K562 (cell line): ENCODE results near the gene POLR3H. TPM values are rescaled to one million over a fixed set of nuclear protein-coding genes. Genes with fewer than 3 reads are reported as not detected.
A peak's percentile ranks its signal among the peaks of the same experiment; 100 is the strongest.

ENCODE experiments used
- ATAC-seq: fragments of 200-7000 bp; cut with Tn5 transposase; 3 replicates; pipeline ENCODE4 v1.9.1; 2020; ENCODE audit warnings: moderate library complexity
- BruUV-seq: library from RNA; stranded (reverse); fragments of 400-500 nt; replicated peaks from 2 replicates; lab custom pipeline; 2021; lab: Mats Ljungman, UMichigan
- CTCF ChIA-PET: fragments of 300-600 bp; formaldehyde crosslinking; extraction: SDS; loops from one replicate; lab custom pipeline; 2021; ENCODE audit warnings: low intra/inter-chr PET ratio; lab: Yijun Ruan, JAX
- POLR2A ChIA-PET: fragments of 300-600, 350-650 bp; sonication (Branson Sonifier 250); formaldehyde crosslinking; extraction: SDS; loops from one replicate; lab custom pipeline; 2021; ENCODE audit warnings: antibody characterized with exemption, inconsistent platforms; lab: Yijun Ruan, JAX
- DNase-seq, 4 experiments: peaks; one replicate each; pipeline versions ENCODE4 v3.0.0 to v3.0.0-alpha.2; 2011 to 2018; ENCODE audit warnings: low spot score in 3 of 4, mixed read lengths in 3 of 4; ENCODE audit errors: extremely low read depth in 1 of 4
- FAIRE-seq: peaks from 2 replicates; lab custom pipeline; 2011; peaks lifted over from hg19 to GRCh38; lab: Jason Lieb, UNC
- H2AFZ ChIP-seq: 2 replicates; pipeline ENCODE4 v1.6.0; 2011; ENCODE audit warnings: low read depth, low read length, control low read depth, inconsistent platforms
- H3K27ac ChIP-seq: fragments of 200-600 bp; 3 replicates; pipeline ENCODE4 v1.8.0; 2011; ENCODE audit warnings: low read depth, mild to moderate bottlenecking, control low read depth, inconsistent platforms, low read length, moderate library complexity, mixed read lengths; ENCODE audit errors: extremely low read depth
- H3K27me3 ChIP-seq, 2 experiments: fragments of 300-600 bp in 1 of 2; 2 replicates in 1 of 2; 3 replicates in 1 of 2; pipeline versions ENCODE4 v1.6.0 to v1.8.0; 2011; ENCODE audit warnings: inconsistent platforms in 2 of 2, low read length in 2 of 2, mild to moderate bottlenecking in 1 of 2, mixed read lengths in 1 of 2, moderate library complexity in 1 of 2; ENCODE audit not compliant: control insufficient read depth in 2 of 2, insufficient read depth in 2 of 2
- H3K36me3 ChIP-seq: fragments of 300-600 bp; 3 replicates; pipeline ENCODE4 v1.8.0; 2011; ENCODE audit warnings: mild to moderate bottlenecking, low read length, inconsistent platforms; ENCODE audit not compliant: control insufficient read depth, insufficient read depth
- H3K4me1 ChIP-seq, 2 experiments: fragments of 200-600 bp in 1 of 2; replicated peaks in 1 of 2; 2 replicates in 1 of 2; 3 replicates in 1 of 2; pipeline versions ENCODE4 v1.5.1 to v1.8.0; 2011; ENCODE audit warnings: inconsistent platforms in 2 of 2, low read length in 2 of 2, mild to moderate bottlenecking in 1 of 2, mixed read lengths in 1 of 2, moderate library complexity in 1 of 2; ENCODE audit not compliant: control insufficient read depth in 2 of 2, insufficient read depth in 2 of 2
- H3K4me2 ChIP-seq: 2 replicates; pipeline ENCODE4 v1.6.1; 2011; ENCODE audit warnings: low read length, control low read depth, inconsistent platforms, mixed read lengths; ENCODE audit not compliant: insufficient read depth
- H3K4me3 ChIP-seq: fragments of 200-600 bp; sonication (generic), shearing (Covaris generic); 2 replicates; pipeline ENCODE4 v1.5.1; 2016; ENCODE audit warnings: control low read depth, inconsistent platforms
- H3K79me2 ChIP-seq: fragments of 200-600 bp; 3 replicates; pipeline ENCODE4 v1.8.0; 2011; ENCODE audit warnings: low read length, inconsistent platforms; ENCODE audit not compliant: control insufficient read depth, insufficient read depth
- H3K9ac ChIP-seq, 2 experiments: 2 replicates each; pipeline versions ENCODE4 v1.6.0 to v1.6.1; 2011; ENCODE audit warnings: low read depth in 2 of 2, low read length in 2 of 2, control low read depth in 1 of 2, inconsistent platforms in 1 of 2, mild to moderate bottlenecking in 1 of 2, mixed read lengths in 1 of 2; ENCODE audit not compliant: insufficient read depth in 1 of 2
- H3K9me1 ChIP-seq: one replicate; pipeline ENCODE4 v1.6.0; 2011; ENCODE audit warnings: inconsistent platforms, mild to moderate bottlenecking, low read length, moderate library complexity; ENCODE audit not compliant: control insufficient read depth, insufficient read depth
- H3K9me3 ChIP-seq: replicated peaks from 2 replicates; pipeline ENCODE4 v1.5.1; 2011; ENCODE audit warnings: low read depth, low read length, inconsistent platforms; ENCODE audit not compliant: control insufficient read depth, insufficient read depth
- H4K20me1 ChIP-seq: replicated peaks from 2 replicates; pipeline ENCODE4 v1.6.1; 2011; ENCODE audit warnings: low read length, inconsistent platforms, mixed read lengths; ENCODE audit not compliant: control insufficient read depth, insufficient read depth
- CHD7 ChIP-seq: fragments of 200-600 bp; sonication (generic); IDR thresholded peaks from one replicate; pipeline ENCODE4 v1.6.1; 2012; ENCODE audit warnings: mild to moderate bottlenecking, low read depth, low read length, inconsistent platforms
- HMGN3 ChIP-seq: IDR thresholded peaks from 2 replicates; pipeline ENCODE4 v1.6.1; 2011; ENCODE audit warnings: borderline replicate concordance, low read depth, mild to moderate bottlenecking, mixed read lengths, low read length; ENCODE audit not compliant: insufficient read length; ENCODE audit errors: extremely low read depth
- NFE2L1 ChIP-seq: fragments of 450-650 bp; IDR thresholded peaks from 2 replicates; pipeline ENCODE4 v1.6.1; 2016; ENCODE audit warnings: missing genetic modification characterization, low read depth, mild to moderate bottlenecking, missing compliant biosample characterization, moderate library complexity, borderline replicate concordance
- SNRNP70 ChIP-seq: fragments of 200-400 bp; formaldehyde crosslinking; optimal IDR thresholded peaks from 2 replicates; pipeline ENCODE3; 2017; ENCODE audit warnings: low read depth, low read length
- ZNF224 ChIP-seq: sonication (generic); formaldehyde crosslinking; IDR thresholded peaks from 2 replicates; pipeline ENCODE4 v1.8.0; 2022; ENCODE audit warnings: mild to moderate bottlenecking, missing genetic modification reagents
- ZNF740 ChIP-seq, 3 experiments: fragments of 200-800 bp in 1 of 3; sonication (Bioruptor generic) in 1 of 3; sonication (generic) in 1 of 3; formaldehyde crosslinking in 1 of 3; IDR thresholded peaks; 2 replicates each; pipeline versions ENCODE4 v1.6.1 to v1.8.0; 2016 to 2022; ENCODE audit warnings: mild to moderate bottlenecking in 2 of 3, missing compliant biosample characterization in 2 of 3, missing genetic modification characterization in 2 of 3, missing genetic modification reagents in 1 of 3
- ZNF778 ChIP-seq: fragments of 450-650 bp; formaldehyde crosslinking; IDR thresholded peaks from 2 replicates; pipeline ENCODE4 v1.4.0; 2020; ENCODE audit warnings: mild to moderate bottlenecking, moderate library complexity
- WGBS: fragments of 100-300 bp; shearing (Covaris generic); methylation state at CpG from one replicate; pipeline ENCODE4 v1.1.6; 2016; ENCODE audit warnings: low coverage, mixed read lengths; ENCODE audit not compliant: insufficient coverage; ENCODE audit errors: missing lambda C conversion rate; 5-methylcytosine and 5-hydroxymethylcytosine counted together
- in situ Hi-C: fragments of 300-500 bp; cut with MboI; formaldehyde crosslinking; loops from 4 replicates; pipeline ENCODE4 v1.15.0; 2018; ENCODE audit warnings: inconsistent platforms, mixed read lengths
- intact Hi-C: fragments of 100-400 bp; cut with micrococcal nuclease; formaldehyde crosslinking; loops from 2 replicates; pipeline ENCODE4 v1.14.2; 2022
- polyA plus RNA-seq, 8 experiments: library from polyadenylated mRNA; depleted of rRNA in 4 of 8; stranded (reverse) in 5 of 8; unstranded in 3 of 8; fragments of >200 nt; fragmentation: Nextera tagmentation in 2 of 8; fragmentation: Illumina TruSeq in 1 of 8; extraction: Ambion mirVana in 2 of 8; extraction: Trizol in 1 of 8; gene quantifications; 2 replicates each; pipeline versions ENCODE4 v1.2.1 to v1.2.3, GENCODE V29; 2011 to 2014; ENCODE audit warnings: inconsistent platforms in 1 of 8, missing spikeins in 1 of 8
- total RNA-seq, 7 experiments: library from RNA; depleted of rRNA in 6 of 7; stranded (reverse); fragments of >200 nt in 6 of 7; fragmentation: Illumina TruSeq in 2 of 7; extraction: Trizol in 2 of 7; gene quantifications; 2 replicates each; pipeline versions ENCODE4 v1.2.1 to v1.2.3, GENCODE V29; 2011 to 2021; ENCODE audit warnings: low replicate concordance in 1 of 7

Gene POLR3H
- total and polyA plus RNA-seq, 9 of the 15 experiments (the other 6 are each of a cell fraction or from before 2014, with no cell fraction given): 5.3 to 48.4 (median 22.2) TPM

GRCh38 chr22:41544671-41545476 lies 604 bp upstream of the POLR3H start:
- BruUV-seq: no TSS peak
- H3K4me1 ChIP-seq: peaks cover 30 to 45% of the 10 kb centered on the region in 2 experiments; a peak in 4 of 5 replicates
- no peak for ATAC-seq
- TF ChIP-seq ZNF224 (CRISPR knock-in tag) (no peak), ZNF740 (CRISPR knock-in tag; IDR thresholded peaks at IDR 0.05) (no peak), ZNF740 (tag; IDR thresholded peaks at IDR 0.05) (no peak), CHD7 (no peak), HMGN3 (no peak), NFE2L1 (no peak), ZNF778 (CRISPR knock-in tag) (no peak), SNRNP70 (no peak)

More at GRCh38 chr22:41544671-41545476, 604 bp upstream of the POLR3H start:
- Histone ChIP-seq H3K4me2 (peak overlapping the region; percentile 67), H3K4me3 (no peak overlapping the region), H2AFZ (peak overlapping the region; percentile 80), H4K20me1 (peaks cover 15% of the 10 kb centered on the region), H3K27me3 (no peaks in the 10 kb centered on the region), H3K9me1 (peaks cover 3% of the 10 kb centered on the region), H3K36me3 (peaks cover 20% of the 10 kb centered on the region), H3K9me3 (no peaks in the 10 kb centered on the region), H3K9ac (no peak overlapping the region), H3K27ac (no peak overlapping the region), H3K79me2 (peaks cover 44% of the 10 kb centered on the region)
- no peak for DNase-seq
- ChIA-PET POLR2A (interaction anchor here (0.7 kb wide), 1 partner anchor 258 kb away, joined by 3 read pairs; no protein-coding TSS in a partner anchor), CTCF (interaction anchor here (0.6 kb wide), 1 partner anchor 336 kb away, joined by 3 read pairs; no protein-coding TSS in a partner anchor)
- 18% methylated on average over 18 of the region's 21 CpGs for WGBS
- in situ Hi-C loops: no loop called here
- intact Hi-C loops: loop anchor here (5.0 kb wide), 1 partner anchor 42 kb away; the partner anchor contains the start of gene PMM1
- no peak for FAIRE-seq
